Umbilical cord (tissue), 2 donors: ENCODE measurements around the gene CCDC196. TPM values are rescaled to one million over a fixed set of nuclear protein-coding genes. Genes with fewer than 3 reads are reported as not detected.
A peak's percentile ranks its signal among the peaks of the same experiment; 100 is the strongest.
"Not testable (repeated sequence)": the region's sequence is repeated elsewhere in the genome, so short reads cannot be mapped to it uniquely, and the experiment has no call there.

Experiments used
- DNase-seq: peaks from one replicate; pipeline ENCODE4 v3.0.0-alpha.2; 2015; ENCODE audit warnings: low spot score
- total RNA-seq: library from RNA; depleted of rRNA; stranded (reverse); fragments of >200 nt; gene quantifications from one replicate; pipeline ENCODE4 v1.2.3, GENCODE V29; 2014; ENCODE audit warnings: low replicate concordance; ENCODE audit not compliant: insufficient read depth

The CCDC196 gene
- total RNA-seq, 1 donor from 2014 or later = 1.9 TPM

GRCh38 chr14:66495218-66496098 lies 9.3 kb downstream of the CCDC196 start:
- peak; percentile 80 for DNase-seq

GRCh38 chr14:66496188-66496807 lies 10.1 kb downstream of the CCDC196 start:
- no peak for DNase-seq

DNA sequence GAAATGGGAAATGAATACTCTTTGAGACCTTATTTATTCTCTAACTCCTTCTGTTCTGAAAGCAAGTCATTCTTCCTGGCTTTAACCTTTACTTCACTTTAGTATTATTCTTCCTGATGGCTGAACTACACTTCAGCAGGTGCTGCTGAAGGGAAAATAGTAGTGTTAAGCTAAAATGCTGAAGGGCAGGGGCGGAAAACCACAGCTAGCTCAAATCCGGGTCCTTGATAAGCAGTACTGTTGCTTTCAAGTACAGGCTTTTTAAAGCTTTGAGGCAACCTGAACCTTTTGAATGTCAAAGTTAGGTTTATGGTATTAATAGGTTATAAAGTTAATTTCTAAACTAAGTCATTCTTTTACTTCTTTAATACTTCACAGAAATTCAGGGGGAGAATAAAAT lies 10.7 kb downstream of the CCDC196 start:
- DNase-seq = no peak

DNA sequence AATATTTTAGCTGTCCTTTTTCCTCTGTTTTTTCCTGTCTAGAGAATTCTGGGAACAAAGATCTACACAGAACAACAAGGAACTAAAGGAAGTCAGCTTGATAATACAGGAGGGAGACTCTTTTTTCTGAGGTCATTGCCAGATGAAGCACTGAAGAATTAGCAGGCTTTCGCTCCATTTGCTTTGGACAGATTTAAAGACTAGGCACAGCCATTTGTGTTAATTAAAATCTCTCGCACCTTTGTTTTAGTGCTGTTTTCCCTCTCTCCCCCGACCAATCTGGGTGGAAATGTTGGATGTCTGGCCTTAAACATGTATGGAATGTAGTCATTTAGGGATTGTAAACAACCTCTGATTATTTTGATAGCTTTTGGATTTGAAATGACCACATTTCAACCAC lies 12.1 kb downstream of the CCDC196 start:
- no peak for DNase-seq

- no peak for DNase-seq
These were observed 15.4 kb downstream of the CCDC196 start for GRCh38 chr14:66501592-66501991.

DNA sequence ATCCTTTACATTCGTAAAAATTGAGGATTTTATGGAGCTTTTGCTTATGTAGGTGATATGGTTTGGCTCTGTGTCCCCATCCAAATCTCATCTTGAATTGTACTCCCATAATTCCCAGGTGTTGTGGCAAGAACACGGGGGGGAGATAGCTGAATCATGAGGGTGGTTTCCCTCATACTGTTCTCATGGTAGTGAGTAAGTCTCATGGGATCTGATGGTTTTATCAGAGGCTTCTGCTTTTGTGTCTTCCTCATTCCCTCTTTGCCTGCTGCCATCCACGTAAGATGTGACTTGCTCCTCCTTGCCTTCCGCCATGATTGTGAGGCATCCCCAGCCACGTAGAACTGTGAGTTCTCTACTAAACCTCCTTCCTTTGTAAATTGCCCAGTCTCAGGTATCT lies 16.7 kb downstream of the CCDC196 start:
- not testable (repeated sequence) for DNase-seq

DNA sequence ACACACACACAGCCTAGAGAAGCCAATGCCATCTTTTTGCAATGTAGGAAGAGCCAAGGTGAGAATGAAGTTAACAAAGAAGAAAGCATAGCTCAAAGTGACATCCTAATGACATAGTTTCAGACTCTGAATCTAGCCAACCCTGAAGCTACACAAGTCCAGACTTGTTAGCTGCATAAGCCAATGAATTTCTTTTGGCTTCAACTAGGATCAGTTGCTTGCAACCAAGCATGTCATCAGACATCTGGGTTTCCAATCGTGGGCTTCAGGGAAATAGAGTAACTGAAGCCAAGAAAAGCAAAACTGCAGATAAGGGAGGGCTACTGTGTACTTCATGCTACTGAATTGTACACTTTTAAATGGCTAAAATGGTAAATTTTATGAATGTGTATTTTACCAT lies 17.4 kb downstream of the CCDC196 start:
- peak; percentile 11 for DNase-seq

DNA sequence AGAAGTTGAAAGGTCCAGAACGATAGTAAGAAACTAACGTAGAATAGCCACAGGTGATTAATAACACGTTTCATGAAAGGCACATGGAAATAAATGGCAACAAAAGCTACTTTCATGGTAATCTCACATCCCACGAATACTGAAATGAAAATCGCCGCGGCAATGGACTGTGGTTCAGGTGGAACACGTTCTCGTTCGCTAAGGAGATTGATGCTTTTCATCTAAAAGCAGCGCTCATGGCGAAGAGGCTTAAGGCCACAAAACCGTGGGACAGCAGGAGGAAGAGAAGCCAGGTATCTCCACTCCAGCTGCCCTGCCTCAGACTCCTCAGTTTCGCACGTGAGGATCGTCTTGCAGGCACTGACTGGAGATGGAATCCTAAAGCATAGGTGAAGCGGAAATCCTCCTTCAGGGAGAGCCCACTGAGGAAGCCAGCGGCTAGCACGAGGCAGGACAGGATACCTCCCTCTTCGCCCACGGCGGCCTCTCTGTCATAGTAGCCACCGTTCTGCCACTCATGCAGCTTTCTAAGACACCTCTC lies 21.1 kb downstream of the CCDC196 start:
- no peak for DNase-seq

DNA sequence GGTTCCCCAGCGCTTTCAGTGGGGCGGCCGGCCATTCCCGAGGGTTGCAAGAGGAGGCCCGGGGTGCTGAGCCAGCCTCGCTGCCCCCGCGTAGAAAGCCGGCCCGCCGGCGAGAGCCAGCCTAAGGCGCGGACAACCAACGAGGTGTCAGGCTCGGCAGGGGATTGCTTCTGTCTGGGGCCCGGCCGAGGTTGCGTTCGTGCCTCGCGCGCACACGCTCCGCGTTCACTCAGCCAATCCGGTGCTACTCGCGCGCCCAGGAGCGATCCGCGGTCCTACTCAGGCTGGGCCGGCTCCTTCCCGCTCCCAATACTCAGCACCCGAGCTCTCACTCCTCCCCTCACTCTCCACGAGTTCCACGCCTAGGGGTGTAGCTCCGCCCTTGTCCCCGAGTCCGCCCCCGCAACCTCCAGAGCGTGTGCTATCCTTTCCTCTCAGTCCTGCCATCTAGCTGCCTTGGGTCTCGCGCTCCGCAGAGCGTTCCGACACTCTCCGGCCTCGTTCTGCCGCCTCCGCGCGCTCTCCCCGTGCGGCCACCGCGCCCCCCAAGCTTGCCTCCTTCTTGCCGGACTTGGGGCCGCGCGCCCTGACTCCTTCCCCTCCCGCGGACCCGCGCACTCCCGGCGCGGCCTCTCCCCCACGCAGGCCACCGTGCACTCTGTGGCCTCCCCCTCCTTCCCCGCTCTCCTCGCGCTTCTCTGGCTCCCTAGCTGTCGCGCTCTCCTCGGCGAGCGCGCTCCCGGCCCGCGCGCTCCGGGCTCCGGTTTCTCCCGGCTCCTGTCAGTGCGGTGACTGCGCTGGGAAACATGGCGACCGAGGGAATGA lies 21.8 kb downstream of the CCDC196 start, which contains the start of gene GPHN:
Gene GPHN, plus strand, starts transcription at position 426 of the 825 bp plus-strand sequence.
- peak; percentile 99 for DNase-seq

GRCh38 chr14:66508547-66508845 lies 22.3 kb downstream of the CCDC196 start:
- no peak for DNase-seq

DNA sequence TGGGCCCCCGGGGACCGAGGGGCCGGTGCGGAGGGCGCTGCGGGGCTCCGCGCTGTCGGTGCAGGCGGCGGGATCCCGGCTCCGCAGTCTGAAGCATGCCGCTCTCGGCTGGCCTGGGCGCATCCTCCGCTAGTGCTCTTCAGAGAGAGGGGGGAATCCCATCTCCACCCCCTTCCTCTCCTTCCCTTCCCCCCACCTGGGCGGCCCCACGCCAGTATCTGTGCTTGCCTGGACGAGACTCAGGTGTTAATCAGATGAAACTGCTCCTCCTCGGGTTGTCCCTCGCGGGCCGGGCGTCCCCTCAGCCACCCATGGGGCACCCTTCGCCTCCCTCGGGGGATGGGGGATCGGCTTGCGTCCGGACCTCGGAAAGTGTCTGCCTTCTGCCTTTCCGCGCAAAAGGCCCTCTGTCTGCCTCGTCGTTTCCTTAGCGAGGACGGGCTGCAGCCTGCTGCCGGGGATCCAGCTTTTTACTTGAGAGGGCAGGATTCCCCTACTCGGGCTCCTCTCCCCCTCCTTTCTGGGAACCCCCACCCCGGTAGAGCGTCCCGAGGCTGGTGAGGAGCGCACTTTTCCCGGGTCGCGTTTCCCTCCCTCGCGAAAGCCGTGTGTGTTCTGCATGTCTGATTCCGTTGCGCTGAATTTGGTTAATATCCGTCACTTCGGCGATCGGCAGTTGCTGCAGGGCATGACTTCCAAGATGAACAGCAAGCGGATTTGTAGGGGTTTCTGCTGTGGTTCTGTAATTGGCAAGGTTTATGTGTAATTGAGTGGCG lies 22.9 kb downstream of the CCDC196 start:
- peak; percentile 42 for DNase-seq

GRCh38 chr14:66509874-66510273 lies 23.7 kb downstream of the CCDC196 start:
- no peak for DNase-seq

DNA sequence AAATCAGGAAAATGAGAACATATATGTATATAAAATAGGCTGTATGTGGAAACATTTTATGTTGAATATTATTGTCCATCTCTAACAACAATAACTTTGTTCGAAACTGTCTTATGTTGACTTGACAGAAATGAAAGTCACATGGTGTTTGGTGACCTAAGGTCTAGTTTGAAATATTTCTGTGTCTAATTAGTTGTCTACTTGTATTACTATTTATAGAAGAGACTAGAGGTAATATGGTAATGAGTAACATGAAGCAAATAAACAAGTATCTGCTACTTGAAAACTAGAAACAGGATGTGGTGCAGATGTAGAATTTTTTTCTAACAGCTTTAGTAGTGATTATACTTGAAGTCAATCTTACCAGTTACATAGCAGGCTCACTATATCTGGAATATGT lies 25.7 kb downstream of the CCDC196 start:
- no peak for DNase-seq

GRCh38 chr14:66514213-66514612 lies 28.0 kb downstream of the CCDC196 start:
- DNase-seq = no peak

GRCh38 chr14:66530526-66530925 lies 44.4 kb downstream of the CCDC196 start:
- DNase-seq = no peak

DNA sequence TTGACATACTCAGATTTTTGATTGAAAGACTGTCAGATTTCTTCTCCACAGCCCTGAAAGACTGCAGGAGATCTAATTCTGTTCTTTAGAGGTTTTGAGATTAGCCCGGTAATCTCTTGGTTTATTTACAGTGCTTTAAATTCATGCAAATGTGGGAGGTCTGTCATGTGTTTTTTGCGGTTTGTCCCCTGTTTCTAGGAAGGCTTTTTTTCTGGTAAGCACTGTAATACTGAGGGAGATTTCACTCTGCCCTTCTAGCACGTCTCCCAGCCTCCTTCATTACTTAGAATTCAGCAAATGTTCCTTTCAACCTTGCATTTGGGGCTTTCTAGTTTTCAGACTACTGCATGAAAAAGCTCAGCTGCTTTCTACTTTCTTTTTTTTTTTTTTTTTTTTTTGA lies 52.9 kb downstream of the CCDC196 start:
- DNase-seq = no peak

- DNase-seq = no peak
These were observed 53.9 kb downstream of the CCDC196 start for GRCh38 chr14:66540038-66540437.

GRCh38 chr14:66541627-66542026 lies 55.5 kb downstream of the CCDC196 start:
- no peak for DNase-seq

DNA sequence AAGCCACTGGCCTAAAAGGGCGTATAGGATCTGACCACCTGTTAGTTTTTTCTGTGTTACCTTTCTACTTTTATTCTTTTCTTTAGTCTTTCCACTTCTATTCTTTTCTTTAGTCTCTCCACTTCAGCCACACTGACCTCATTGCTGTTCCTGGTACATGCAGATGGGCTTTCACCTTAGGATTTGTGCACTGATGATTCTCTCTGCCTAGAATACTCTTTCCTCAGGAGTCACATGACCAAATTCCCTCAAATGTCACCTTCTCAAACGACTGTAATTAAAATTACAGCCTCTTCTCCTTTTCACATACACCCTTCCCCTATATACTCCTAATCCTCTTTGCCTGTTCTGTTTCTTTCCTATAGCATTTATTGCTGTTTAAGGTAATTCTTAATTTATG lies 57.8 kb downstream of the CCDC196 start:
- no peak for DNase-seq

DNA sequence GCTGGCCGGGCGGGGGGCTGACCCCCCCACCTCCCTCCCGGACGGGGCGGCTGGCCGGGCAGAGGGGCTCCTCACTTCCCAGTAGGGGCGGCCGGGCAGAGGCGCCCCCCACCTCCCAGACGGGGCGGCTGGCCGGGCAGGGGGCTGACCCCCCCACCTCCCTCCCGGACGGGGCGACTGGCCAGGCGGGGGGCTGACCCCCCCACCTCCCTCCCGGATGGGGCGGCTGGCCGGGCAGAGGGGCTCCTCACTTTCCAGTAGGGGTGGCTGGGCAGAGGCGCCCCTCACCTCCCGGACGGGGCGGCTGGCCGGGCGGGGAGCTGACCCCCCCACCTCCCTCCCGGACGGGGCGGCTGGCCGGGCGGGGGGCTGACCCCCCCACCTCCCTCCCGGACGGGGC lies 59.0 kb downstream of the CCDC196 start:
- DNase-seq = not testable (repeated sequence)

DNA sequence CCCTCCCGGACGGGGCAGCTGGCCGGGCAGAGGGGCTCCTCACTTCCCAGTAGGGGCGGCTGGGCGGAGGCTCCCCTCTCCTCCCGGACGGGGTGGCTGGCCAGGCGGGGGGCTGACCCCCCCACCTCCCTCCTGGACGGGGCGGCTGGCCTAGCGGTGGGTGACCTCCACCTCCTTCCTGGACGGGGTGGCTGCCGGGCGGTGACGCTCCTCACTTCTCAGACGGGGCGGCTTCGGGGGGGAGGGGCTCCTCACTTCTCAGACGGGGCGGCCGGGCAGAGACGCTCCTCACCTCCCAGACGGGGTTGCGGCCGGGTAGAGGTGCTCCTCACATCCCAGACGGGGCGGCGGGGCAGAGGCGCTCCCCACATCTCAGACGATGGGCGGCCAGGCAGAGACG lies 59.6 kb downstream of the CCDC196 start:
- not testable (repeated sequence) for DNase-seq
